AG04450 (cell line): ENCODE measurements around the gene LENEP. TPM values are rescaled to one million over a fixed set of nuclear protein-coding genes. Genes with fewer than 3 reads are reported as not detected.

ENCODE experiments used
- CTCF ChIA-PET: fragments of 300-600, 350-600 bp; formaldehyde crosslinking; extraction: SDS; loops from one replicate; lab custom pipeline; 2022; ENCODE audit warnings: antibody characterized with exemption, inconsistent platforms; lab: Charles Lee
- POLR2A ChIA-PET: fragments of 350-600 bp; formaldehyde crosslinking; extraction: SDS; loops from one replicate; lab custom pipeline; 2021; ENCODE audit warnings: antibody characterized with exemption, inconsistent platforms; lab: Yijun Ruan, JAX
- DNase-seq: peaks from one replicate; pipeline ENCODE4 v3.0.0-alpha.2; 2011; ENCODE audit warnings: low read depth, low spot score
- H3K27ac ChIP-seq: one replicate; pipeline ENCODE4 v1.5.1; 2012; ENCODE audit warnings: low read depth, low read length, control low read depth
- H3K27me3 ChIP-seq: one replicate; pipeline ENCODE4 v1.6.0; 2012; ENCODE audit warnings: low read length; ENCODE audit not compliant: control insufficient read depth, insufficient read depth
- H3K4me3 ChIP-seq: 2 replicates; pipeline ENCODE4 v1.5.1; 2011; ENCODE audit warnings: mild to moderate bottlenecking, low read depth, low read length, control low read depth
- H3K9me3 ChIP-seq: 2 replicates; pipeline ENCODE4 v1.5.1; 2012; ENCODE audit warnings: low read length; ENCODE audit not compliant: control insufficient read depth, insufficient read depth
- polyA plus RNA-seq: library from polyadenylated mRNA; depleted of rRNA; stranded (reverse); fragments of >200 nt; gene quantifications from 2 replicates; pipeline ENCODE4 v1.2.3, GENCODE V29; 2011
- TF ChIP-seq, protein P1 (sequence below): IDR thresholded peaks from 2 replicates; pipeline ENCODE4 v1.5.1; 2011; ENCODE audit warnings: low read depth, low read length, control low read depth, inconsistent platforms

The LENEP gene
- polyA plus RNA-seq, 1 experiment, result not detected

DNA sequence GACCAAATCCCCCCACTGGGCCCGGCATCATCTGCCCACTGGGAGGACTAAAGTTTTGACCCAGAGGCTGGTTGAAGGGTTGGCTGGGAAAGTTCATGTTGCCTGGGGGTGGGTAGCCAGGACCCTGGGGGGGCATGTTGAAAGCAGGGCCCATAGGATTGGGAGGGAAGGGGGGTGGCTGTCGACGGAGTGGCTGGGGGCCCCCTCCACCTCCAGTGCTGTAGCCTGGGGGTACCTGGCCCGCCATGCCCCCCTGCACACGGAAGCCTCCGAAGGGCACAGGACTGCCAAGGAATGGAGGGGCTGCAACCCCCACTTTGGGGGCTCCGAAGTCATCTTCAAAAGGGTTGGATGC lies 34.0 kb upstream of the LENEP start:
- TF ChIP-seq, protein P1, sequence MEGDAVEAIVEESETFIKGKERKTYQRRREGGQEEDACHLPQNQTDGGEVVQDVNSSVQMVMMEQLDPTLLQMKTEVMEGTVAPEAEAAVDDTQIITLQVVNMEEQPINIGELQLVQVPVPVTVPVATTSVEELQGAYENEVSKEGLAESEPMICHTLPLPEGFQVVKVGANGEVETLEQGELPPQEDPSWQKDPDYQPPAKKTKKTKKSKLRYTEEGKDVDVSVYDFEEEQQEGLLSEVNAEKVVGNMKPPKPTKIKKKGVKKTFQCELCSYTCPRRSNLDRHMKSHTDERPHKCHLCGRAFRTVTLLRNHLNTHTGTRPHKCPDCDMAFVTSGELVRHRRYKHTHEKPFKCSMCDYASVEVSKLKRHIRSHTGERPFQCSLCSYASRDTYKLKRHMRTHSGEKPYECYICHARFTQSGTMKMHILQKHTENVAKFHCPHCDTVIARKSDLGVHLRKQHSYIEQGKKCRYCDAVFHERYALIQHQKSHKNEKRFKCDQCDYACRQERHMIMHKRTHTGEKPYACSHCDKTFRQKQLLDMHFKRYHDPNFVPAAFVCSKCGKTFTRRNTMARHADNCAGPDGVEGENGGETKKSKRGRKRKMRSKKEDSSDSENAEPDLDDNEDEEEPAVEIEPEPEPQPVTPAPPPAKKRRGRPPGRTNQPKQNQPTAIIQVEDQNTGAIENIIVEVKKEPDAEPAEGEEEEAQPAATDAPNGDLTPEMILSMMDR, result no peak
- Histone ChIP-seq H3K4me3 (no peak overlapping the region), H3K27ac (no peak overlapping the region), H3K9me3 (no peaks in the 10 kb centered on the region; the same call in 1 of the 2 replicates), H3K27me3 (no peaks in the 10 kb centered on the region)
- DNase-seq, result no peak
- ChIA-PET POLR2A (interaction anchor here (5.6 kb wide), 1 partner anchor 12 kb away, joined by 59 read pairs; the partner anchor contains the start of gene SHC1), CTCF (interaction anchor here (1.3 to 1.7 kb wide), 2 partner anchors 36 to 126 kb away, joined by 3 to 4 read pairs; no protein-coding TSS in a partner anchor)

DNA sequence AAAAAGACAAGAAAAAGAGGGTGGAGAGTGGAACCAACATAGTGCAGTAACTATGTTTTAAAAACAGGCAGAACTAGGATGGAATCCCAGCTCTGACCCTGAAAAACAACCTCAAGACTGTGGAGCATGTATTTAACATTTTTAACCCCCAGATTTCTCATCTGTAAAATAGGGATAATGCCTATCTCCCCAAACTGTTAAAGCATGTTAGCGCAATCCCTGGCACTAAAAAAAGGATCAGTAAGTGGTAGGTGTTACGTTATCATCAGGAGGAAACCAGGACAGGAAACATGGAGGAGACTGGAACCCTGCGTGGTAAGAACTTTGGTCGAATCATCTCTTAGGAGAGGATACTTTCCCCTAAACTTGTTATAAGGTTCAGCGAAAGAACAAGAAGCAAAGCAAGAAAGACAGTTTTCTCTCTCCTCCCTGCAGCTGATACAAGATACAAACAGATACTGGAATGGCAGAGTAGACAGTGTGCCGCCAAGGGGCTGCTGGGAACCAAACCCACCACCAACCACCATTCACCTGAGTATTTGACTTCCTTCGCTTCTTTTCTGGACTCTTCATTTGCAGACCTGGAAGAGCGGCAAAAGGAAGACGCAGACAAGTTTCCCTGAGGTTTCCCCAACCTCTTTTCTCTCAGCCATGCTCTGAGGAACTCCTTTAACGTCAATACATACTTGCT lies 32.8 kb upstream of the LENEP start:
- H3K27ac ChIP-seq, result no peak overlapping the region
- ChIA-PET POLR2A (interaction anchor here (0.9 to 5.6 kb wide), 6 partner anchors 11 to 124 kb away, joined by 3 to 59 read pairs (median 4); partner anchors contain the start of genes PMVK and SHC1), CTCF (interaction anchor here (0.6 to 2.1 kb wide), 7 partner anchors 8 to 125 kb away, joined by 3 to 11 read pairs (median 4); partner anchors contain the start of gene SHC1)
- H3K27me3 ChIP-seq, result no peaks in the 10 kb centered on the region
- TF ChIP-seq, protein P1, result no peak
- peak overlapping the region; percentile 74 for H3K4me3 ChIP-seq
- no peaks in the 10 kb centered on the region; the same call in 1 of the 2 replicates for H3K9me3 ChIP-seq
- DNase-seq, result no peak

DNA sequence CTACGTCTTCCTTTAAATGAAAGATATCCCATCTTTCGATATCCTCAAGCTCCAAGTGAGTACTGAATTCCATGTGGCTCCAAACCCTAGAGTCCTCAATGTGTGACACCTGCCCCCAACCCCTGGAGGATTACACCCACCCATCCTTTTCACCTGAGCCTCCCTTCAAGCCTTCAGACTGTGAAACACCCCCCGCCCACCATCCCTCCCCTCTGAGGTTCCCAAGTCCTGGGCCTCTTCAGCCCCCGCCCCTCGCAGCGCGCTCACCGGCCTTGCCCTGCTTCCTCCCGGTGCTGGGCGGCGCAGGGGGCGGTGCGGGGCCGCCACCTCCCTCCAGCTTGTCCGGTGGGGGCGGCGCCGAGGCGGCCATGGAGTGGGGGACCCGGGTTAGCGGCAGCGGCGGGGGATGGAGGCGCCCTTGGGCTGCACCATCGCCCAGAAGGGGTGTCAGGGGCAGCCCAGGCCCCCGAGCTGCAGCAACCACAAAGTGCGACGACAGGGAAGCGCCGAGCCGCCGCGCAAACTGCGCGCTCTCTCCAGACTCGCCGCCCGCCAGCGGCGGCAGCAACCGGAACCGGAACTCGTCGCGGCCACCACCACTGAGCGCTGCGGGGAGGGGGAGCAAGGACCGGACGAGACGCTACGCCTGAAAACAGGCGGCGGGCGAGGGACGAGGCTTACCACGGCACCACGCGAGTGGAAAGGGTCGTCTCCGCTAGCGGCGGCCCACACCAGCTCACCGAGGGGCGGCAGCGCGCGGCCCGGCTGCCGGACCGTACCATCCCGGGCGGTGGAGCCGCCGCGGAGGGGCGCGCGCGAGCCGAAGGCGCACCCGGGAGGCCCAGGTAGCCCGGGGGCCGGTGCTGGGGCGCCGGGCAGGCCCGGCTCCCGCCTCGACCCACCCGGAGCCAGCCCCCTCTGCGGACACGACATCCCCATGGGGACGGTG lies 31.9 kb upstream of the LENEP start, which contains the start of gene PYGO2:
Gene PYGO2 (minus strand): TSS at position 576 of the 949 bp plus-strand sequence. CDS start 206 bp downstream, at position 370.
- no peak for DNase-seq
- H3K27me3 ChIP-seq, result no peaks in the 10 kb centered on the region
- H3K9me3 ChIP-seq, result no peaks in the 10 kb centered on the region; the same call in 1 of the 2 replicates
- CTCF ChIA-PET, result interaction anchor here (0.6 to 2.1 kb wide), 5 partner anchors 9 to 56 kb away, joined by 3 to 11 read pairs (median 4); partner anchors contain the start of gene SHC1
- POLR2A ChIA-PET, result interaction anchor here (0.5 to 5.6 kb wide), 8 partner anchors 10 to 304 kb away, joined by 3 to 59 read pairs (median 4); partner anchors contain the start of genes PMVK and SHC1
- peak within 1 kb of the TSS; percentile 74 for H3K4me3 ChIP-seq
- TF ChIP-seq, protein P1, result peak; percentile 16
- peak within 1 kb of the TSS; percentile 81 for H3K27ac ChIP-seq

DNA sequence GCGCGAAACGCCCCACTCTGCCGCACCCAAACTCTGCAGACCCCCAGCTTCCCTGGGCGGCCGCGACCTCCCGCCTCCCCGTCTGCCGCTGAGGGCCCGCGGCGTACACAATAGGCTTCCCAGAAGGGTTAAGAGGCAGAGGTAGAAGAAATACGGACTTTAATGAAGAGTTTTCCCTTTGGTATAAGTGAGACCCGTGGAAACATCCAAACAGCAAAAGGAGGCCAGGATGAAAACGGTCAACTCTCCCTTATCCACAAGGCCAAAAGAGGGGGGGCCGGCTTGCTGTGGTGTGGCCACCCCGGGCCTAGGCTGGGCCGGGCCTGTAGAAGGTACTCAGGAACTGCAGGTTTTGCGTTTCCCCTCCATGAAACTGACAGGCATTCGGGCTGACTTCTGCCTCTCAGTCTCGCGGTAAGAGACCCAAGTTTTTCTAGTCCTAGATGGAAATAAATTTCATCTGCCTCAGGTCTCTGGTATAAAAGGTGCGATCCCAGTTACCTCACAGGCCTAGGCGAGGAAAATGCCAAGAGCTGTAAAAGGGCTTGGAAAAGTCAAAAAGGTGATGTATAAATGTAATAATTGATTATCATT lies 31.1 kb upstream of the LENEP start:
- TF ChIP-seq, protein P1, result no peak
- H3K4me3 ChIP-seq, result peak overlapping the region; percentile 74
- H3K27me3 ChIP-seq, result no peaks in the 10 kb centered on the region
- ChIA-PET POLR2A (interaction anchor here (1.0 to 5.6 kb wide), 3 partner anchors 9 to 34 kb away, joined by 3 to 59 read pairs (median 4); partner anchors contain the start of genes PMVK and SHC1), CTCF (interaction anchor here (0.7 to 2.1 kb wide), 2 partner anchors 37 to 55 kb away, joined by 3 to 11 read pairs; no protein-coding TSS in a partner anchor)
- H3K27ac ChIP-seq, result peak overlapping the region; percentile 81
- no peak for DNase-seq
- no peaks in the 10 kb centered on the region; the same call in 1 of the 2 replicates for H3K9me3 ChIP-seq
